IMR-90 (cell line): ENCODE results near the gene SPAG5. TPM values are rescaled to one million over a fixed set of nuclear protein-coding genes. Genes with fewer than 3 reads are reported as not detected.
"Not testable (repeated sequence)": the region's sequence is repeated elsewhere in the genome, so short reads cannot be mapped to it uniquely, and the experiment has no call there.

ENCODE experiments used
- ATAC-seq: fragments of 200-7000 bp; cut with Tn5 transposase; 2 replicates; pipeline ENCODE4 v1.9.1; 2020; ENCODE audit warnings: low read depth, mild to moderate bottlenecking, moderate library complexity
- BruUV-seq: library from RNA; stranded (reverse); fragments of 400-500 nt; replicated peaks from 2 replicates; lab custom pipeline; 2021; lab: Mats Ljungman, UMichigan
- CTCF ChIA-PET: fragments of 300-600 bp; formaldehyde crosslinking; extraction: SDS; loops from one replicate; lab custom pipeline; 2021; ENCODE audit warnings: antibody characterized with exemption; lab: Yijun Ruan, JAX
- POLR2A ChIA-PET: fragments of 300-600 bp; sonication (Branson Sonifier 250); formaldehyde crosslinking; loops from one replicate; lab custom pipeline; 2022; ENCODE audit warnings: antibody characterized with exemption; ENCODE audit not compliant: unreplicated experiment; lab: Charles Lee
- DNase-seq: peaks from one replicate; pipeline ENCODE4 v3.0.0; 2013
- H2AFZ ChIP-seq: replicated peaks from 2 replicates; pipeline ENCODE3; 2013; ENCODE audit warnings: low read length, mild to moderate bottlenecking; ENCODE audit not compliant: poor library complexity
- H2AK5ac ChIP-seq: 2 replicates; pipeline ENCODE4 v1.6.1; 2013; ENCODE audit warnings: low read depth, low read length, inconsistent platforms
- H2AK9ac ChIP-seq: replicated peaks from 2 replicates; pipeline ENCODE3; 2013; ENCODE audit warnings: mild to moderate bottlenecking, low read depth, low read length, moderate library complexity; ENCODE audit not compliant: poor library complexity
- H2BK120ac ChIP-seq: 2 replicates; pipeline ENCODE4 v1.6.1; 2013; ENCODE audit warnings: low read depth, low read length, inconsistent platforms
- H2BK15ac ChIP-seq: 3 replicates; pipeline ENCODE4 v1.6.1; 2013; ENCODE audit warnings: low read depth, low read length, inconsistent platforms
- H2BK20ac ChIP-seq: 2 replicates; pipeline ENCODE4 v1.6.1; 2013; ENCODE audit warnings: low read depth, mild to moderate bottlenecking, inconsistent platforms, low read length, moderate library complexity
- H2BK5ac ChIP-seq: 2 replicates; pipeline ENCODE4 v1.6.1; 2013; ENCODE audit warnings: mild to moderate bottlenecking, low read depth, low read length, inconsistent platforms; ENCODE audit not compliant: poor library complexity, severe bottlenecking
- H3K14ac ChIP-seq: replicated peaks from 2 replicates; pipeline ENCODE4 v1.6.1; 2013; ENCODE audit warnings: low read depth, low read length, inconsistent platforms
- H3K18ac ChIP-seq: 2 replicates; pipeline ENCODE4 v1.6.1; 2013; ENCODE audit warnings: low read depth, low read length, control low read depth
- H3K23ac ChIP-seq: 2 replicates; pipeline ENCODE4 v1.6.1; 2013; ENCODE audit warnings: low read depth, low read length, inconsistent platforms
- H3K27ac ChIP-seq: 2 replicates; pipeline ENCODE4 v1.5.1; 2013; ENCODE audit warnings: mild to moderate bottlenecking, control low read depth, low read length; ENCODE audit not compliant: insufficient read depth
- H3K27me3 ChIP-seq: 2 replicates; pipeline ENCODE4 v1.6.1; 2013; ENCODE audit warnings: low read length; ENCODE audit not compliant: control insufficient read depth, insufficient read depth
- H3K36me3 ChIP-seq: 2 replicates; pipeline ENCODE4 v1.6.1; 2013; ENCODE audit warnings: low read length, mixed read lengths; ENCODE audit not compliant: control insufficient read depth, insufficient read depth
- H3K4ac ChIP-seq: 2 replicates; pipeline ENCODE4 v1.6.1; 2013; ENCODE audit warnings: low read depth, low read length, inconsistent platforms
- H3K4me1 ChIP-seq: 2 replicates; pipeline ENCODE4 v1.6.1; 2013; ENCODE audit warnings: low read length, mixed read lengths; ENCODE audit not compliant: control insufficient read depth, insufficient read depth
- H3K4me2 ChIP-seq: 2 replicates; pipeline ENCODE4 v1.6.1; 2013; ENCODE audit warnings: low read depth, mild to moderate bottlenecking, control low read depth, low read length, moderate library complexity
- H3K4me3 ChIP-seq: 2 replicates; pipeline ENCODE4 v1.5.1; 2013; ENCODE audit warnings: low read depth, mild to moderate bottlenecking, control low read depth, low read length, moderate library complexity; ENCODE audit not compliant: insufficient read depth
- H3K56ac ChIP-seq: 2 replicates; pipeline ENCODE4 v1.6.1; 2013; ENCODE audit warnings: low read length, inconsistent platforms; ENCODE audit not compliant: insufficient read depth; ENCODE audit errors: extremely low read depth
- H3K79me1 ChIP-seq, 2 experiments: 2 replicates each; pipeline ENCODE4 v1.6.1; 2013; ENCODE audit warnings: low read length in 2 of 2, inconsistent platforms in 1 of 2, low read depth in 1 of 2
- H3K9ac ChIP-seq: 2 replicates; pipeline ENCODE4 v1.6.1; 2013; ENCODE audit warnings: low read depth, low read length, control low read depth
- H3K9me1 ChIP-seq: 2 replicates; pipeline ENCODE4 v1.6.1; 2013; ENCODE audit warnings: low read length, inconsistent platforms; ENCODE audit not compliant: insufficient read depth
- H3K9me3 ChIP-seq: 2 replicates; pipeline ENCODE4 v1.6.1; 2013; ENCODE audit warnings: low read length; ENCODE audit not compliant: control insufficient read depth, insufficient read depth
- H4K20me1 ChIP-seq: 2 replicates; pipeline ENCODE4 v1.6.1; 2013; ENCODE audit warnings: low read length, inconsistent platforms; ENCODE audit not compliant: insufficient read depth
- H4K5ac ChIP-seq: 2 replicates; pipeline ENCODE4 v1.6.1; 2013; ENCODE audit warnings: mild to moderate bottlenecking, low read depth, low read length, control low read depth
- H4K8ac ChIP-seq, 2 experiments: 2 replicates each; pipeline ENCODE4 v1.6.1; 2013; ENCODE audit warnings: low read depth in 2 of 2, low read length in 2 of 2, control low read depth in 1 of 2, inconsistent platforms in 1 of 2
- H4K91ac ChIP-seq: 2 replicates; pipeline ENCODE4 v1.6.1; 2013; ENCODE audit warnings: low read depth, low read length, inconsistent platforms; ENCODE audit not compliant: insufficient read depth
- WGBS, 2 experiments: methylation state at CpG; one replicate each; pipeline versions ENCODE4 v1.1.5 to v1.1.7; 2013; ENCODE audit warnings: missing lambda C conversion rate in 2 of 2; ENCODE audit not compliant: insufficient read length in 1 of 2; ENCODE audit errors: extremely low coverage in 2 of 2; 5-methylcytosine and 5-hydroxymethylcytosine counted together
- dilution Hi-C: fragments of 300-500 bp; cut with HindIII; formaldehyde crosslinking; loops from one replicate; pipeline ENCODE4 v1.14.3; 2018; ENCODE audit warnings: low sequenced_read_pairs; ENCODE audit not compliant: unreplicated experiment
- in situ Hi-C: fragments of 300-500 bp; cut with MboI; formaldehyde crosslinking; loops from 3 replicates; pipeline ENCODE4 v1.14.3; 2019; ENCODE audit warnings: low sequenced_read_pairs, inconsistent platforms, mixed read lengths
- intact Hi-C: fragments of 100-400 bp; cut with micrococcal nuclease; formaldehyde crosslinking; loops from 2 replicates; pipeline ENCODE4 v1.10.0; 2022
- polyA plus RNA-seq, 3 experiments: library from polyadenylated mRNA; depleted of rRNA; stranded (reverse); fragments of >200 nt; gene quantifications; 2 replicates each; pipeline ENCODE4 v1.2.3, GENCODE V29; 2012; ENCODE audit warnings: low replicate concordance in 1 of 3
- total RNA-seq: library from RNA; depleted of rRNA; stranded (reverse); fragments of >200 nt; gene quantifications from 2 replicates; pipeline ENCODE4 v1.2.3, GENCODE V29; 2012

The SPAG5 gene
- total and polyA plus RNA-seq, 2 of the 4 experiments (the other 2 are of a cell fraction) = 40.3 to 60.8 TPM

DNA sequence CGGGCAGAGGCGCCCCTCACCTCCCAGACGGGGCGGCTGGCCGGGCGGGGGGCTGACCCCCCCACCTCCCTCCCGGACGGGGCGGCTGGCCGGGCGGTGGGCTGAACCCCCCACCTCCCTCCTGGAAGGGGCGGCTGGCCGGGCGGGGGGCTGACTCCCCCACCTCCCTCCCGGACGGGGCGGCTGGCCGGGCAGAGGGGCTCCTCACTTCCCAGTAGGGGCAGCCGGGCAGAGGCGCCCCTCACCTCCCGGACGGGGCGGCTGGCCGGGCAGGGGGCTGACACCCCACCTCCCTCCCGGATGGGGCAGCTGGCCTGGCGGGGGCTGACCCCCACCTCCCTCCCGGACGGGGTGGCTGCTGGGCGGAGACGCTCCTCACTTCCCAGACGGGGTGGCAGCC lies 5.2 kb upstream of the SPAG5 start:
- H2BK5ac ChIP-seq, H2AK9ac ChIP-seq, H2BK20ac ChIP-seq, H3K23ac ChIP-seq, H4K20me1 ChIP-seq, CTCF ChIA-PET, H3K27ac ChIP-seq, dilution Hi-C loops, H3K9me3 ChIP-seq, H2AFZ ChIP-seq, H4K8ac ChIP-seq, ATAC-seq, H4K91ac ChIP-seq, H3K9ac ChIP-seq, H3K36me3 ChIP-seq, H3K56ac ChIP-seq, H4K5ac ChIP-seq, H3K4me3 ChIP-seq, H3K4ac ChIP-seq, H2BK15ac ChIP-seq, H3K4me1 ChIP-seq, H3K4me2 ChIP-seq, H2AK5ac ChIP-seq, H3K9me1 ChIP-seq, H3K18ac ChIP-seq, BruUV-seq, DNase-seq, H2BK120ac ChIP-seq, POLR2A ChIA-PET, H3K79me1 ChIP-seq, H3K14ac ChIP-seq, H3K27me3 ChIP-seq, intact Hi-C loops, in situ Hi-C loops: not testable (repeated sequence)
- WGBS, 2 experiments = no CpG with 5 or more reads among the region's 31 CpGs
